Kidney (tissue), 22 donors: ENCODE measurements around the gene KIF2B. TPM values are rescaled to one million over a fixed set of nuclear protein-coding genes. Genes with fewer than 3 reads are reported as not detected.

Experiments used
- DNase-seq, 5 donors: peaks; one replicate each; pipeline ENCODE4 v3.0.0-alpha.2; 2013 to 2020
- FAIRE-seq: peaks from 2 replicates; lab custom pipeline; 2012; peaks lifted over from hg19 to GRCh38; lab: Jason Lieb, UNC
- H3K27ac ChIP-seq, 2 donors: one replicate each; pipeline ENCODE4 v1.7.0; 2013; ENCODE audit warnings: low read depth in 2 of 2, low read length in 2 of 2, inconsistent platforms in 1 of 2
- H3K27me3 ChIP-seq: one replicate; pipeline ENCODE4 v1.7.1; 2013; ENCODE audit warnings: low read length, inconsistent platforms; ENCODE audit not compliant: control insufficient read depth, insufficient read depth
- H3K36me3 ChIP-seq, 3 donors: one replicate each; pipeline versions ENCODE4 v1.7.0 to v1.7.1; 2013; ENCODE audit warnings: low read length in 3 of 3, control low read depth in 1 of 3, inconsistent platforms in 1 of 3; ENCODE audit not compliant: insufficient read depth in 3 of 3, control insufficient read depth in 2 of 3
- H3K4me1 ChIP-seq, 3 donors: one replicate each; pipeline versions ENCODE4 v1.7.0 to v1.7.1; 2013; ENCODE audit warnings: low read length in 3 of 3, inconsistent platforms in 1 of 3, low read depth in 1 of 3; ENCODE audit not compliant: control insufficient read depth in 2 of 3, insufficient read depth in 2 of 3
- H3K4me3 ChIP-seq, 3 donors: one replicate each; pipeline versions ENCODE4 v1.7.0 to v1.8.1; 2013; ENCODE audit warnings: low read length in 3 of 3, control low read depth in 1 of 3, inconsistent platforms in 1 of 3
- H3K9ac ChIP-seq, 3 donors: one replicate each; pipeline versions ENCODE4 v1.7.0 to v1.7.1; 2013; ENCODE audit warnings: low read length in 3 of 3, control low read depth in 1 of 3, inconsistent platforms in 1 of 3
- H3K9me3 ChIP-seq, 3 donors: one replicate each; pipeline versions ENCODE4 v1.7.0 to v1.7.1; 2013; ENCODE audit warnings: low read length in 3 of 3, control low read depth in 1 of 3, inconsistent platforms in 1 of 3; ENCODE audit not compliant: control insufficient read depth in 2 of 3, insufficient read depth in 1 of 3
- CTCF ChIP-seq: IDR thresholded peaks from 3 replicates; pipeline ENCODE4 v1.5.1; 2012; ENCODE audit warnings: mild to moderate bottlenecking, moderate library complexity, borderline replicate concordance; ENCODE audit not compliant: insufficient read depth; ENCODE audit errors: extremely low read depth
- intact Hi-C: fragments of 100-400 bp; cut with DNase I; formaldehyde crosslinking; loops from one replicate; pipeline ENCODE4 v1.11.1; 2022
- long read RNA-seq, 10 donors: library from polyadenylated mRNA in 1 of 10; unstranded in 1 of 10; transcript quantifications; one replicate each; pipeline ENCODE4 v2.0.0 and lab custom pipeline, GENCODE V29; 2021 to 2026
- polyA plus RNA-seq: library from polyadenylated mRNA; stranded (reverse); fragments of 350-450 nt; fragmentation: Illumina TruSeq; extraction: RNeasy Lipid Tissue Mini Kit (QIAGEN cat#74804); gene quantifications from one replicate; pipeline ENCODE4 v1.2.3, GENCODE V29; 2014; ENCODE audit warnings: low read depth, low replicate concordance; ENCODE audit not compliant: insufficient read depth
- total RNA-seq: library from RNA; stranded (reverse); fragmentation: NEBNext Ultra II Directional; extraction: Animal tissue kit (Norgen Biotek cat#: 25700); gene quantifications from one replicate; pipeline ENCODE4 v1.2.1, GENCODE V29; 2021
- donor health status: control.
- donor health status: control.
- donor health status: control.
- donor health status: control.
- donor health status: control.
- donor health status: DM: yes; HTN: yes; CAD: no.
- donor health status: Normal renal cell carcinoma (clear cell type).

KIF2B gene
- not detected for total RNA-seq
- polyA plus RNA-seq: not detected
- long read RNA-seq, donor 1: 0 reads
- long read RNA-seq, donor 2: 0 reads
- long read RNA-seq, donor 3: 0 reads
- long read RNA-seq, donor 4: 0 reads
- long read RNA-seq, donor 5: 0 reads
- long read RNA-seq, donor 6: 0 reads
- long read RNA-seq, donor 7: 0 reads
- long read RNA-seq, donor 8, partial matches to known transcripts: 0 of 1 reads
- long read RNA-seq, donor 8, other reads (novel, unspliced or antisense): 0 of 1 reads
- long read RNA-seq, donor 9: 0 reads
- long read RNA-seq, donor 10: 0 reads

- Histone ChIP-seq H3K36me3 (no peaks in the 10 kb centered on the region), H3K4me3 (no peak within 1 kb of the TSS), H3K4me1 (no peaks in the 10 kb centered on the region), H3K9me3 (no peaks in the 10 kb centered on the region), H3K9ac (no peak within 1 kb of the TSS), H3K27me3 (no peaks in the 10 kb centered on the region), H3K27ac (no peak within 1 kb of the TSS)
- intact Hi-C loops: no loop called here
- no peak for DNase-seq
- no peak for TF ChIP-seq CTCF
- FAIRE-seq: no peak
Observed at GRCh38 chr17:53822764-53823163, at the start of gene KIF2B. Gene KIF2B, plus strand, starts transcription at chr17:53822927. Its CDS starts 107 bp downstream, at chr17:53823034.

GRCh38 chr17:53780320-53780719, 42.4 kb upstream of the KIF2B start:
- DNase-seq: no peak
- no peak overlapping the region for H3K4me3 ChIP-seq
- no peaks in the 10 kb centered on the region for H3K27me3 ChIP-seq
- no peaks in the 10 kb centered on the region for H3K9me3 ChIP-seq
- no peak for TF ChIP-seq CTCF
- no peaks in the 10 kb centered on the region for H3K4me1 ChIP-seq
- intact Hi-C loops: no loop called here
- no peak overlapping the region for H3K9ac ChIP-seq
- no peak for FAIRE-seq
- H3K36me3 ChIP-seq: no peaks in the 10 kb centered on the region
- no peak overlapping the region for H3K27ac ChIP-seq

DNA sequence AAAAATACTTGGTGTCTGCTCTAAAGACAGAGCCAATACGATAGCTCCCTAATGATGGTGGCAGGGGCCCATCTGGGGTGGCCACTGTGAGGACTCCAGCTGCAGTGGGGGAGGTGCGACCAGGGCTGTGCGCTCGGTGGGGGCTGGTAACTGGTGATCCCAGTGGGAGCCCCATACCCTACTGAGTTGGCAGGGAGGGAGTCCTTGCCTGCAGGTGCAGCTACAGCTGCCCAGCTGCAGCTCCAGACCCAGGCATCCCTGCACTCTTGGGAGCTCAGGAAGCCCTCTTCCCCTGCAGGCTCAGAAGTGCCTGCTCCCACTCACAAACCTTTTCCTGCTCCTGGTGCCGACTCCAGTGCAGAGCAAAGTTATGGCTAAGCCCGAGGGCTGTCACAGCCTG, 31.2 kb upstream of the KIF2B start:
- Histone ChIP-seq H3K27me3 (no peaks in the 10 kb centered on the region), H3K27ac (no peak overlapping the region), H3K4me1 (no peaks in the 10 kb centered on the region), H3K4me3 (no peak overlapping the region), H3K9ac (no peak overlapping the region), H3K36me3 (no peaks in the 10 kb centered on the region), H3K9me3 (no peaks in the 10 kb centered on the region)
- intact Hi-C loops: no loop called here
- FAIRE-seq: no peak
- DNase-seq: peak in 1 of 5 donors; percentile 53
- no peak for TF ChIP-seq CTCF
